IMR-90 (cell line): ENCODE measurements around the gene PAQR5. TPM values are rescaled to one million over a fixed set of nuclear protein-coding genes. Genes with fewer than 3 reads are reported as not detected.

ENCODE experiments used
- ATAC-seq: fragments of 200-7000 bp; cut with Tn5 transposase; 2 replicates; pipeline ENCODE4 v1.9.1; 2020; ENCODE audit warnings: low read depth, mild to moderate bottlenecking, moderate library complexity
- BruUV-seq: library from RNA; stranded (reverse); fragments of 400-500 nt; replicated peaks from 2 replicates; lab custom pipeline; 2021; lab: Mats Ljungman, UMichigan
- CTCF ChIA-PET: fragments of 300-600 bp; formaldehyde crosslinking; extraction: SDS; loops from one replicate; lab custom pipeline; 2021; ENCODE audit warnings: antibody characterized with exemption; lab: Yijun Ruan, JAX
- POLR2A ChIA-PET: fragments of 300-600 bp; sonication (Branson Sonifier 250); formaldehyde crosslinking; loops from one replicate; lab custom pipeline; 2022; ENCODE audit warnings: antibody characterized with exemption; ENCODE audit not compliant: unreplicated experiment; lab: Charles Lee
- DNase-seq: peaks from one replicate; pipeline ENCODE4 v3.0.0; 2013
- H2AFZ ChIP-seq: replicated peaks from 2 replicates; pipeline ENCODE3; 2013; ENCODE audit warnings: low read length, mild to moderate bottlenecking; ENCODE audit not compliant: poor library complexity
- H2AK5ac ChIP-seq: 2 replicates; pipeline ENCODE4 v1.6.1; 2013; ENCODE audit warnings: low read depth, low read length, inconsistent platforms
- H2AK9ac ChIP-seq: replicated peaks from 2 replicates; pipeline ENCODE3; 2013; ENCODE audit warnings: mild to moderate bottlenecking, low read depth, low read length, moderate library complexity; ENCODE audit not compliant: poor library complexity
- H2BK120ac ChIP-seq: 2 replicates; pipeline ENCODE4 v1.6.1; 2013; ENCODE audit warnings: low read depth, low read length, inconsistent platforms
- H2BK15ac ChIP-seq: 3 replicates; pipeline ENCODE4 v1.6.1; 2013; ENCODE audit warnings: low read depth, low read length, inconsistent platforms
- H2BK20ac ChIP-seq: 2 replicates; pipeline ENCODE4 v1.6.1; 2013; ENCODE audit warnings: low read depth, mild to moderate bottlenecking, inconsistent platforms, low read length, moderate library complexity
- H2BK5ac ChIP-seq: 2 replicates; pipeline ENCODE4 v1.6.1; 2013; ENCODE audit warnings: mild to moderate bottlenecking, low read depth, low read length, inconsistent platforms; ENCODE audit not compliant: poor library complexity, severe bottlenecking
- H3K14ac ChIP-seq: replicated peaks from 2 replicates; pipeline ENCODE4 v1.6.1; 2013; ENCODE audit warnings: low read depth, low read length, inconsistent platforms
- H3K18ac ChIP-seq: 2 replicates; pipeline ENCODE4 v1.6.1; 2013; ENCODE audit warnings: low read depth, low read length, control low read depth
- H3K23ac ChIP-seq: 2 replicates; pipeline ENCODE4 v1.6.1; 2013; ENCODE audit warnings: low read depth, low read length, inconsistent platforms
- H3K27ac ChIP-seq: 2 replicates; pipeline ENCODE4 v1.5.1; 2013; ENCODE audit warnings: mild to moderate bottlenecking, control low read depth, low read length; ENCODE audit not compliant: insufficient read depth
- H3K27me3 ChIP-seq: 2 replicates; pipeline ENCODE4 v1.6.1; 2013; ENCODE audit warnings: low read length; ENCODE audit not compliant: control insufficient read depth, insufficient read depth
- H3K36me3 ChIP-seq: 2 replicates; pipeline ENCODE4 v1.6.1; 2013; ENCODE audit warnings: low read length, mixed read lengths; ENCODE audit not compliant: control insufficient read depth, insufficient read depth
- H3K4ac ChIP-seq: 2 replicates; pipeline ENCODE4 v1.6.1; 2013; ENCODE audit warnings: low read depth, low read length, inconsistent platforms
- H3K4me1 ChIP-seq: 2 replicates; pipeline ENCODE4 v1.6.1; 2013; ENCODE audit warnings: low read length, mixed read lengths; ENCODE audit not compliant: control insufficient read depth, insufficient read depth
- H3K4me2 ChIP-seq: 2 replicates; pipeline ENCODE4 v1.6.1; 2013; ENCODE audit warnings: low read depth, mild to moderate bottlenecking, control low read depth, low read length, moderate library complexity
- H3K4me3 ChIP-seq: 2 replicates; pipeline ENCODE4 v1.5.1; 2013; ENCODE audit warnings: low read depth, mild to moderate bottlenecking, control low read depth, low read length, moderate library complexity; ENCODE audit not compliant: insufficient read depth
- H3K56ac ChIP-seq: 2 replicates; pipeline ENCODE4 v1.6.1; 2013; ENCODE audit warnings: low read length, inconsistent platforms; ENCODE audit not compliant: insufficient read depth; ENCODE audit errors: extremely low read depth
- H3K79me1 ChIP-seq, 2 experiments: 2 replicates each; pipeline ENCODE4 v1.6.1; 2013; ENCODE audit warnings: low read length in 2 of 2, inconsistent platforms in 1 of 2, low read depth in 1 of 2
- H3K9ac ChIP-seq: 2 replicates; pipeline ENCODE4 v1.6.1; 2013; ENCODE audit warnings: low read depth, low read length, control low read depth
- H3K9me1 ChIP-seq: 2 replicates; pipeline ENCODE4 v1.6.1; 2013; ENCODE audit warnings: low read length, inconsistent platforms; ENCODE audit not compliant: insufficient read depth
- H3K9me3 ChIP-seq: 2 replicates; pipeline ENCODE4 v1.6.1; 2013; ENCODE audit warnings: low read length; ENCODE audit not compliant: control insufficient read depth, insufficient read depth
- H4K20me1 ChIP-seq: 2 replicates; pipeline ENCODE4 v1.6.1; 2013; ENCODE audit warnings: low read length, inconsistent platforms; ENCODE audit not compliant: insufficient read depth
- H4K5ac ChIP-seq: 2 replicates; pipeline ENCODE4 v1.6.1; 2013; ENCODE audit warnings: mild to moderate bottlenecking, low read depth, low read length, control low read depth
- H4K8ac ChIP-seq, 2 experiments: 2 replicates each; pipeline ENCODE4 v1.6.1; 2013; ENCODE audit warnings: low read depth in 2 of 2, low read length in 2 of 2, control low read depth in 1 of 2, inconsistent platforms in 1 of 2
- H4K91ac ChIP-seq: 2 replicates; pipeline ENCODE4 v1.6.1; 2013; ENCODE audit warnings: low read depth, low read length, inconsistent platforms; ENCODE audit not compliant: insufficient read depth
- BHLHE40 ChIP-seq: fragments of 150-350 bp; IDR thresholded peaks from 2 replicates; pipeline ENCODE4 v1.6.1; 2016; ENCODE audit warnings: mild to moderate bottlenecking, low read depth, low read length
- CHD1 ChIP-seq: IDR thresholded peaks from 2 replicates; pipeline ENCODE4 v1.6.1; 2012; ENCODE audit warnings: low read depth, low read length, improper control_type of control experiment
- POLR2A ChIP-seq: IDR thresholded peaks from 2 replicates; pipeline ENCODE4 v1.6.1; 2012; ENCODE audit warnings: mild to moderate bottlenecking, low read depth, low read length
- RAD21 ChIP-seq: IDR thresholded peaks from 2 replicates; pipeline ENCODE4 v1.6.1; 2012; ENCODE audit warnings: low read length, improper control_type of control experiment
- RCOR1 ChIP-seq: IDR thresholded peaks from 2 replicates; pipeline ENCODE4 v1.6.1; 2012; ENCODE audit warnings: mild to moderate bottlenecking, low read length, improper control_type of control experiment; ENCODE audit not compliant: insufficient replicate concordance
- SMC3 ChIP-seq: fragments of 150-350 bp; IDR thresholded peaks from 2 replicates; pipeline ENCODE4 v1.6.1; 2016; ENCODE audit warnings: low read depth, mild to moderate bottlenecking, antibody characterized with exemption, low read length, moderate library complexity
- USF2 ChIP-seq: fragments of 150-350 bp; IDR thresholded peaks from 2 replicates; pipeline ENCODE4 v1.6.1; 2017; ENCODE audit warnings: mild to moderate bottlenecking, antibody characterized with exemption, low read length, low read depth
- WGBS, 2 experiments: methylation state at CpG; one replicate each; pipeline versions ENCODE4 v1.1.5 to v1.1.7; 2013; ENCODE audit warnings: missing lambda C conversion rate in 2 of 2; ENCODE audit not compliant: insufficient read length in 1 of 2; ENCODE audit errors: extremely low coverage in 2 of 2; 5-methylcytosine and 5-hydroxymethylcytosine counted together
- dilution Hi-C: fragments of 300-500 bp; cut with HindIII; formaldehyde crosslinking; loops from one replicate; pipeline ENCODE4 v1.14.3; 2018; ENCODE audit warnings: low sequenced_read_pairs; ENCODE audit not compliant: unreplicated experiment
- in situ Hi-C: fragments of 300-500 bp; cut with MboI; formaldehyde crosslinking; loops from 3 replicates; pipeline ENCODE4 v1.14.3; 2019; ENCODE audit warnings: low sequenced_read_pairs, inconsistent platforms, mixed read lengths
- intact Hi-C: fragments of 100-400 bp; cut with micrococcal nuclease; formaldehyde crosslinking; loops from 2 replicates; pipeline ENCODE4 v1.10.0; 2022
- polyA plus RNA-seq, 3 experiments: library from polyadenylated mRNA; depleted of rRNA; stranded (reverse); fragments of >200 nt; gene quantifications; 2 replicates each; pipeline ENCODE4 v1.2.3, GENCODE V29; 2012; ENCODE audit warnings: low replicate concordance in 1 of 3
- total RNA-seq: library from RNA; depleted of rRNA; stranded (reverse); fragments of >200 nt; gene quantifications from 2 replicates; pipeline ENCODE4 v1.2.3, GENCODE V29; 2012

The PAQR5 gene
- total and polyA plus RNA-seq, 2 of the 4 experiments (the other 2 are of a cell fraction) = 2.3 to 2.7 TPM

GRCh38 chr15:69280783-69281182, 17.9 kb upstream of the PAQR5 start:
- Histone ChIP-seq H3K56ac (no peak overlapping the region), H2AK5ac (no peak overlapping the region), H3K14ac (0 out of 2 replicates have a peak overlapping the region, but pooled peaks have one; percentile 21), H3K36me3 (no peaks in the 10 kb centered on the region), H4K5ac (no peak overlapping the region; the same call in 1 of the 2 replicates), H2AFZ (peak overlapping the region; percentile 74), H3K27me3 (no peaks in the 10 kb centered on the region), H3K23ac (no peak overlapping the region), H2BK120ac (no peak overlapping the region; the same call in 1 of the 2 replicates), H2BK20ac (no peak overlapping the region), H3K27ac (no peak overlapping the region), H3K18ac (no peak overlapping the region), H3K9me3 (no peaks in the 10 kb centered on the region), H2BK5ac (no peak overlapping the region), H3K4me2 (no peak overlapping the region), H3K9ac (no peak overlapping the region), H4K20me1 (no peaks in the 10 kb centered on the region), H4K91ac (no peak overlapping the region), H4K8ac (no peak overlapping the region), H2BK15ac (no peak overlapping the region), H3K4me3 (no peak overlapping the region), H3K9me1 (0 out of 2 replicates have a peak, but pooled peaks cover 3% of the 10 kb centered on the region), H3K4me1 (no peaks in the 10 kb centered on the region; the same call in 1 of the 2 replicates), H3K4ac (no peak overlapping the region), H2AK9ac (no peak overlapping the region), H3K79me1 (no peaks in the 10 kb centered on the region)
- WGBS, 2 experiments = no CpG with 5 or more reads among the region's 5 CpGs
- CTCF ChIA-PET = no interaction called here
- POLR2A ChIA-PET = interaction anchor here (0.6 kb wide), 1 partner anchor 181 kb away, joined by 3 read pairs; no protein-coding TSS in a partner anchor
- DNase-seq (peak; percentile 27), ATAC-seq (peak; percentile 73)
- intact Hi-C loops = no loop called here
- in situ Hi-C loops = no loop called here
- no TSS peak for BruUV-seq
- TF ChIP-seq USF2 = no peak
- no peak for TF ChIP-seq RAD21
- TF ChIP-seq CHD1 = no peak
- no peak for TF ChIP-seq POLR2A
- no peak for TF ChIP-seq SMC3
- no peak for TF ChIP-seq BHLHE40
- no peak for TF ChIP-seq RCOR1
- dilution Hi-C loops = no loop called here
